PC-9 (cell line): ENCODE measurements around the gene SLC7A10. TPM values are rescaled to one million over a fixed set of nuclear protein-coding genes. Genes with fewer than 3 reads are reported as not detected.

Experiments
- BruUV-seq: library from RNA; stranded (reverse); fragments of 400-500 nt; replicated peaks from 2 replicates; lab custom pipeline; 2021; lab: Mats Ljungman, UMichigan
- CTCF ChIA-PET: fragments of 300-600 bp; sonication (Branson Sonifier 250); formaldehyde crosslinking; loops from one replicate; lab custom pipeline; 2022; ENCODE audit warnings: antibody characterized with exemption; lab: Charles Lee
- POLR2A ChIA-PET: fragments of 300-600 bp; sonication (Branson Sonifier 250); formaldehyde crosslinking; loops from one replicate; lab custom pipeline; 2022; ENCODE audit warnings: antibody characterized with exemption; ENCODE audit not compliant: unreplicated experiment; lab: Charles Lee
- DNase-seq, 2 experiments: peaks; one replicate each; pipeline versions ENCODE4 v3.0.0 to v3.0.0-alpha.2; 2015 to 2022; ENCODE audit warnings: mixed read lengths in 1 of 2
- H2AFZ ChIP-seq: fragments of 200-600 bp; sonication (generic); 2 replicates; pipeline ENCODE4 v1.8.1; 2017; ENCODE audit warnings: antibody characterized with exemption
- H3F3A ChIP-seq: fragments of 200-600 bp; sonication (generic); 2 replicates; pipeline ENCODE4 v1.8.1; 2017; ENCODE audit warnings: antibody characterized with exemption, mild to moderate bottlenecking, low read depth; ENCODE audit not compliant: insufficient read depth
- H3K27ac ChIP-seq: fragments of 200-600 bp; sonication (generic); 2 replicates; pipeline ENCODE4 v1.6.1; 2016; ENCODE audit warnings: mixed run types
- H3K27me3 ChIP-seq: fragments of 200-600 bp; sonication (generic); 2 replicates; pipeline ENCODE4 v1.6.1; 2016; ENCODE audit warnings: low read depth, mixed run types; ENCODE audit not compliant: insufficient read depth
- H3K36me3 ChIP-seq: fragments of 200-600 bp; sonication (generic); 2 replicates; pipeline ENCODE4 v1.6.1; 2016; ENCODE audit warnings: low read depth, mixed run types
- H3K4me1 ChIP-seq: fragments of 200-600 bp; sonication (generic); replicated peaks from 2 replicates; pipeline ENCODE4 v1.6.1; 2016; ENCODE audit warnings: mixed run types; ENCODE audit not compliant: insufficient read depth
- H3K4me2 ChIP-seq: fragments of 200-600 bp; sonication (generic); 2 replicates; pipeline ENCODE4 v1.6.1; 2017; ENCODE audit warnings: mixed run types
- H3K4me3 ChIP-seq: fragments of 200-600 bp; sonication (generic); 2 replicates; pipeline ENCODE4 v1.6.1; 2016; ENCODE audit warnings: mixed run types
- H3K79me2 ChIP-seq: fragments of 200-600 bp; sonication (generic); 2 replicates; pipeline ENCODE4 v1.6.1; 2017; ENCODE audit warnings: low read depth, mixed run types
- H3K9me2 ChIP-seq: fragments of 200-600 bp; sonication (generic); 2 replicates; pipeline ENCODE4 v1.8.1; 2017; ENCODE audit warnings: mild to moderate bottlenecking; ENCODE audit not compliant: insufficient read depth
- H3K9me3 ChIP-seq: fragments of 200-600 bp; sonication (generic); 2 replicates; pipeline ENCODE4 v1.8.1; 2016; ENCODE audit warnings: low read depth; ENCODE audit not compliant: insufficient read depth
- H4K20me1 ChIP-seq: fragments of 200-600 bp; sonication (generic); 2 replicates; pipeline ENCODE4 v1.8.1; 2017; ENCODE audit not compliant: insufficient read depth
- CTCF ChIP-seq: fragments of 200-600 bp; sonication (generic); conservative IDR thresholded peaks from 2 replicates; pipeline ENCODE4 v1.6.1; 2017; ENCODE audit warnings: mixed run types, antibody characterized with exemption, mild to moderate bottlenecking, moderate library complexity
- EZH2 ChIP-seq: fragments of 200-600 bp; sonication (generic); IDR thresholded peaks from 2 replicates; pipeline ENCODE4 v1.8.0; 2017; ENCODE audit warnings: antibody characterized with exemption, low read depth
- intact Hi-C: fragments of 100-400 bp; cut with micrococcal nuclease; formaldehyde crosslinking; loops from one replicate; pipeline ENCODE4 v1.10.0; 2022; ENCODE audit not compliant: unreplicated experiment
- total RNA-seq: library from RNA; stranded (reverse); gene quantifications from 2 replicates; pipeline ENCODE4 v1.2.3, GENCODE V29; 2021

Gene SLC7A10
- total RNA-seq, 1 experiment from 2014 or later: not detected

- POLR2A ChIA-PET: no interaction called here
Measured at GRCh38 chr19:33248104-33248503, 22.5 kb upstream of the SLC7A10 start.

GRCh38 chr19:33247441-33247819 lies 21.8 kb upstream of the SLC7A10 start:
- H3K4me2 ChIP-seq: no peak overlapping the region
- H3K4me3 ChIP-seq: no peak overlapping the region
- H3K27ac ChIP-seq: no peak overlapping the region
- BruUV-seq: no TSS peak
- H3K4me1 ChIP-seq: peaks cover 8% of the 10 kb centered on the region; the same call in 1 of the 2 replicates
- no peaks in the 10 kb centered on the region for H3K27me3 ChIP-seq
- H3K9me2 ChIP-seq: no peaks in the 10 kb centered on the region
- intact Hi-C loops: no loop called here
- H3K36me3 ChIP-seq: no peaks in the 10 kb centered on the region
- CTCF ChIA-PET: no interaction called here
- H3F3A ChIP-seq: peaks cover 10% of the 10 kb centered on the region; the same call in 1 of the 2 replicates
- no peaks in the 10 kb centered on the region for H3K79me2 ChIP-seq
- POLR2A ChIA-PET: no interaction called here
- no peak overlapping the region for H2AFZ ChIP-seq
- no peak for DNase-seq
- H3K9me3 ChIP-seq: no peaks in the 10 kb centered on the region
- TF ChIP-seq EZH2: no peak
- TF ChIP-seq CTCF: no peak
- no peaks in the 10 kb centered on the region for H4K20me1 ChIP-seq

More at GRCh38 chr19:33248104-33248503, 22.5 kb upstream of the SLC7A10 start:
- H2AFZ ChIP-seq: no peak overlapping the region
- CTCF ChIA-PET: no interaction called here
- no peak for DNase-seq
- H3F3A ChIP-seq: peaks cover 10% of the 10 kb centered on the region; the same call in 1 of the 2 replicates
- intact Hi-C loops: no loop called here
- no peaks in the 10 kb centered on the region for H4K20me1 ChIP-seq
- H3K79me2 ChIP-seq: no peaks in the 10 kb centered on the region
- no peak overlapping the region for H3K4me2 ChIP-seq
- H3K9me3 ChIP-seq: no peaks in the 10 kb centered on the region
- no peak overlapping the region for H3K27ac ChIP-seq
- H3K9me2 ChIP-seq: no peaks in the 10 kb centered on the region
- no peaks in the 10 kb centered on the region for H3K27me3 ChIP-seq
- H3K4me3 ChIP-seq: no peak overlapping the region
- peaks cover 8% of the 10 kb centered on the region; the same call in 1 of the 2 replicates for H3K4me1 ChIP-seq
- no peaks in the 10 kb centered on the region for H3K36me3 ChIP-seq
- no TSS peak for BruUV-seq
- TF ChIP-seq CTCF (no peak), EZH2 (no peak)

GRCh38 chr19:33246709-33247440 lies 21.2 kb upstream of the SLC7A10 start:
- H3F3A ChIP-seq: peaks cover 10% of the 10 kb centered on the region; the same call in 1 of the 2 replicates
- no peak overlapping the region for H3K4me3 ChIP-seq
- TF ChIP-seq CTCF (no peak), EZH2 (no peak)
- CTCF ChIA-PET: no interaction called here
- H3K9me3 ChIP-seq: no peaks in the 10 kb centered on the region
- no peaks in the 10 kb centered on the region for H4K20me1 ChIP-seq
- no peaks in the 10 kb centered on the region for H3K27me3 ChIP-seq
- POLR2A ChIA-PET: no interaction called here
- no peak overlapping the region for H3K27ac ChIP-seq
- DNase-seq: no peak
- H3K9me2 ChIP-seq: no peaks in the 10 kb centered on the region
- no peaks in the 10 kb centered on the region for H3K79me2 ChIP-seq
- no peak overlapping the region for H3K4me2 ChIP-seq
- H2AFZ ChIP-seq: no peak overlapping the region
- BruUV-seq: no TSS peak
- peaks cover 8% of the 10 kb centered on the region; the same call in 1 of the 2 replicates for H3K4me1 ChIP-seq
- H3K36me3 ChIP-seq: no peaks in the 10 kb centered on the region
- intact Hi-C loops: no loop called here
